Effector CD8-positive, alpha-beta T cell (primary cell): ENCODE measurements around the gene SLC35A5.

Experiments
- DNase-seq: peaks from one replicate; lab custom pipeline; 2025; lab: John Stamatoyannopoulos, UW

Gene SLC35A5

GRCh38 chr3:112569265-112569664 is 7.4 kb downstream of the SLC35A5 start:
- DNase-seq, result no peak

GRCh38 chr3:112572701-112573100 is 10.9 kb downstream of the SLC35A5 start:
- DNase-seq, result no peak

- DNase-seq, result no peak
Observed at GRCh38 chr3:112579232-112579631, 17.4 kb downstream of the SLC35A5 start.

- DNase-seq, result no peak
Observed at GRCh38 chr3:112579697-112580096, 17.9 kb downstream of the SLC35A5 start.

GRCh38 chr3:112582244-112582874 is 20.5 kb downstream of the SLC35A5 start:
- DNase-seq, result no peak

- no peak for DNase-seq
Observed at GRCh38 chr3:112583105-112583504, 21.3 kb downstream of the SLC35A5 start.

- DNase-seq, result no peak
Observed at GRCh38 chr3:112585782-112586181, 23.9 kb downstream of the SLC35A5 start.

- DNase-seq, result no peak
Observed at GRCh38 chr3:112587336-112587735, 25.5 kb downstream of the SLC35A5 start.

GRCh38 chr3:112593258-112593657 is 31.4 kb downstream of the SLC35A5 start:
- no peak for DNase-seq

- DNase-seq, result no peak
Observed at GRCh38 chr3:112594856-112595255, 33.0 kb downstream of the SLC35A5 start.

GRCh38 chr3:112597945-112598344 is 36.1 kb downstream of the SLC35A5 start:
- DNase-seq, result no peak

GRCh38 chr3:112598731-112599130 is 36.9 kb downstream of the SLC35A5 start:
- DNase-seq, result no peak

GRCh38 chr3:112602217-112602838 is 40.5 kb downstream of the SLC35A5 start:
- DNase-seq, result no peak

GRCh38 chr3:112604536-112604935 is 42.7 kb downstream of the SLC35A5 start:
- DNase-seq, result no peak

GRCh38 chr3:112605285-112605684 is 43.4 kb downstream of the SLC35A5 start:
- DNase-seq, result no peak

GRCh38 chr3:112606098-112606497 is 44.3 kb downstream of the SLC35A5 start:
- DNase-seq, result no peak

GRCh38 chr3:112607863-112608262 is 46.0 kb downstream of the SLC35A5 start:
- no peak for DNase-seq

- no peak for DNase-seq
Observed at GRCh38 chr3:112610121-112610520, 48.3 kb downstream of the SLC35A5 start.

- DNase-seq, result no peak
Observed at GRCh38 chr3:112611752-112612515, 50.1 kb downstream of the SLC35A5 start.

GRCh38 chr3:112615989-112616731 is 54.3 kb downstream of the SLC35A5 start:
- DNase-seq, result no peak

- no peak for DNase-seq
Observed at GRCh38 chr3:112617285-112617684, 55.4 kb downstream of the SLC35A5 start.

- DNase-seq, result no peak
Observed at GRCh38 chr3:112619295-112619694, 57.5 kb downstream of the SLC35A5 start.
